Endothelial cell of umbilical vein (primary cell): ENCODE data around the gene GNAO1. TPM values are rescaled to one million over a fixed set of nuclear protein-coding genes. Genes with fewer than 3 reads are reported as not detected.

Experiments
- BruUV-seq: library from RNA; stranded (reverse); fragments of 400-500 nt; replicated peaks from 2 replicates; lab custom pipeline; 2021; lab: Mats Ljungman, UMichigan
- CTCF ChIA-PET: fragments of 300-600, 350-600 bp; sonication (Branson Sonifier 250); formaldehyde crosslinking; loops from one replicate; lab custom pipeline; 2021; ENCODE audit warnings: antibody characterized with exemption, inconsistent platforms; lab: Charles Lee
- POLR2A ChIA-PET: fragments of 300-600, 350-600 bp; sonication (Branson Sonifier 250); formaldehyde crosslinking; loops from one replicate; lab custom pipeline; 2021; ENCODE audit warnings: antibody characterized with exemption, inconsistent platforms; lab: Charles Lee
- DNase-seq: peaks from one replicate; pipeline ENCODE4 v3.0.0-alpha.2; 2011; ENCODE audit warnings: low read depth, low spot score
- FAIRE-seq: peaks from 2 replicates; lab custom pipeline; 2011; peaks lifted over from hg19 to GRCh38; lab: Jason Lieb, UNC
- H2AFZ ChIP-seq: 2 replicates; pipeline ENCODE4 v1.6.0; 2012; ENCODE audit warnings: low read depth, low read length, control low read depth, inconsistent platforms
- H3K27ac ChIP-seq: 2 replicates; pipeline ENCODE4 v1.5.1; 2011; ENCODE audit warnings: low read depth, mild to moderate bottlenecking, control low read depth, low read length, moderate library complexity; ENCODE audit not compliant: insufficient read depth
- H3K27me3 ChIP-seq, 2 experiments: 2 replicates each; pipeline versions ENCODE4 v1.6.0 to v1.6.1; 2011; ENCODE audit warnings: low read length in 2 of 2, mixed read lengths in 1 of 2; ENCODE audit not compliant: control insufficient read depth in 2 of 2, insufficient read depth in 2 of 2
- H3K36me3 ChIP-seq, 2 experiments: 2 replicates in 1 of 2; 3 replicates in 1 of 2; pipeline ENCODE4 v1.5.1; 2011; ENCODE audit warnings: low read length in 2 of 2, mild to moderate bottlenecking in 1 of 2, moderate library complexity in 1 of 2; ENCODE audit not compliant: control insufficient read depth in 2 of 2, insufficient read depth in 2 of 2; ENCODE audit errors: extremely low read depth in 1 of 2
- H3K4me1 ChIP-seq: 3 replicates; pipeline ENCODE4 v1.5.1; 2011; ENCODE audit warnings: mild to moderate bottlenecking, low read length; ENCODE audit not compliant: control insufficient read depth, insufficient read depth; ENCODE audit errors: extremely low read depth
- H3K4me2 ChIP-seq: 2 replicates; pipeline ENCODE4 v1.6.1; 2011; ENCODE audit warnings: low read length, control low read depth, mixed read lengths; ENCODE audit not compliant: insufficient read depth
- H3K4me3 ChIP-seq, 3 experiments: fragments of 200-600 bp in 1 of 3; sonication (generic), shearing (Covaris generic) in 1 of 3; replicated peaks in 1 of 3; 2 replicates each; pipeline ENCODE4 v1.5.1; 2011 to 2016; ENCODE audit warnings: control low read depth in 3 of 3, low read length in 3 of 3, mild to moderate bottlenecking in 2 of 3, inconsistent platforms in 1 of 3, low read depth in 1 of 3, moderate library complexity in 1 of 3; ENCODE audit not compliant: insufficient read depth in 1 of 3
- H3K79me2 ChIP-seq: 2 replicates; pipeline ENCODE4 v1.6.0; 2012; ENCODE audit warnings: low read length, inconsistent platforms; ENCODE audit not compliant: control insufficient read depth, insufficient read depth
- H3K9ac ChIP-seq: replicated peaks from 2 replicates; pipeline ENCODE3; 2011; ENCODE audit warnings: low read length, control low read depth; ENCODE audit not compliant: insufficient read depth; ENCODE audit errors: extremely low read depth
- H3K9me1 ChIP-seq: replicated peaks from 3 replicates; pipeline ENCODE4 v1.6.0; 2011; ENCODE audit warnings: mild to moderate bottlenecking, low read length; ENCODE audit not compliant: control insufficient read depth, insufficient read depth; ENCODE audit errors: extremely low read depth
- H3K9me3 ChIP-seq: replicated peaks from 2 replicates; pipeline ENCODE4 v1.5.1; 2012; ENCODE audit warnings: low read length, inconsistent platforms; ENCODE audit not compliant: control insufficient read depth, insufficient read depth
- H4K20me1 ChIP-seq: replicated peaks from 2 replicates; pipeline ENCODE3; 2011; ENCODE audit warnings: mild to moderate bottlenecking, low read length; ENCODE audit not compliant: control insufficient read depth, insufficient read depth; ENCODE audit errors: extremely low read depth
- CTCF ChIP-seq, 2 donors: IDR thresholded peaks; 1 replicate in 1 of 2; 2 replicates in 1 of 2; pipeline ENCODE4 v1.5.1; 2011; ENCODE audit warnings: low read length in 2 of 2, mild to moderate bottlenecking in 2 of 2, moderate library complexity in 2 of 2, control low read depth in 1 of 2, inconsistent platforms in 1 of 2, low read depth in 1 of 2; ENCODE audit not compliant: insufficient read depth in 1 of 2; ENCODE audit errors: extremely low read depth in 1 of 2
- EZH2 ChIP-seq: IDR thresholded peaks from 2 replicates; pipeline ENCODE4 v1.6.1; 2012; ENCODE audit warnings: borderline replicate concordance, low read depth, mild to moderate bottlenecking, moderate library complexity, low read length, inconsistent platforms; ENCODE audit not compliant: severe bottlenecking
- FOS ChIP-seq: IDR thresholded peaks from 2 replicates; pipeline ENCODE4 v1.6.1; 2011; ENCODE audit warnings: mild to moderate bottlenecking, low read length, moderate library complexity, borderline replicate concordance; ENCODE audit not compliant: insufficient read depth
- GATA2 ChIP-seq: IDR thresholded peaks from 2 replicates; pipeline ENCODE4 v1.7.0; 2011; ENCODE audit warnings: low read depth, mild to moderate bottlenecking, moderate library complexity, mixed read lengths, low read length; ENCODE audit not compliant: insufficient read length, insufficient read depth
- JUN ChIP-seq: IDR thresholded peaks from 2 replicates; pipeline ENCODE4 v1.6.1; 2011; ENCODE audit warnings: borderline replicate concordance, low read depth; ENCODE audit not compliant: insufficient read length, insufficient read depth
- MAX ChIP-seq: IDR thresholded peaks from 2 replicates; pipeline ENCODE4 v1.6.1; 2011; ENCODE audit not compliant: insufficient read depth, insufficient read length
- MYC ChIP-seq: IDR thresholded peaks from one replicate; pipeline ENCODE4 v1.6.1; 2011; ENCODE audit warnings: mild to moderate bottlenecking, low read depth, low read length
- POLR2A ChIP-seq: IDR thresholded peaks from 2 replicates; pipeline ENCODE4 v1.6.1; 2012; ENCODE audit warnings: low read depth, mild to moderate bottlenecking, control low read depth, low read length
- POLR2AphosphoS5 ChIP-seq: IDR thresholded peaks from 2 replicates; pipeline ENCODE4 v1.6.1; 2012; ENCODE audit warnings: low read depth, mild to moderate bottlenecking, control low read depth, low read length, moderate library complexity; ENCODE audit not compliant: insufficient read depth
- dilution Hi-C: fragments of 300-500 bp; cut with MboI; formaldehyde crosslinking; loops from one replicate; pipeline ENCODE4 v1.15.0; 2019; ENCODE audit warnings: low sequenced_read_pairs; ENCODE audit not compliant: extremely low pct_ligation_motif_present
- intact Hi-C: fragments of 100-400 bp; cut with micrococcal nuclease; formaldehyde crosslinking; loops from one replicate; pipeline ENCODE4 v1.10.0; 2022
- polyA plus RNA-seq, 4 experiments: library from polyadenylated mRNA; depleted of rRNA in 3 of 4; stranded (reverse) in 3 of 4; unstranded in 1 of 4; fragments of >200 nt; gene quantifications; 2 replicates each; pipeline versions ENCODE4 v1.2.1 to v1.2.3, GENCODE V29; 2011 to 2012; ENCODE audit warnings: missing spikeins in 1 of 4
- total RNA-seq: library from RNA; stranded (reverse); gene quantifications from 2 replicates; pipeline ENCODE4 v1.2.3, GENCODE V29; 2021

The GNAO1 gene
- total and polyA plus RNA-seq, 2 donors (not counting 3 experiments of a cell fraction or from before 2014, with no cell fraction given), result not detected

GRCh38 chr16:56278196-56278855, 87.0 kb downstream of the GNAO1 start:
- no peak overlapping the region for H3K4me3 ChIP-seq
- no peaks in the 10 kb centered on the region for H3K9me3 ChIP-seq
- no peaks in the 10 kb centered on the region for H3K36me3 ChIP-seq
- DNase-seq (no peak), FAIRE-seq (no peak)
- H4K20me1 ChIP-seq, result no peaks in the 10 kb centered on the region
- no peak overlapping the region for H3K27ac ChIP-seq
- intact Hi-C loops, result no loop called here
- POLR2A ChIA-PET, result no interaction called here
- BruUV-seq, result no TSS peak
- CTCF ChIA-PET, result interaction anchor here (1.2 kb wide), 1 partner anchor 40 kb away, joined by 3 read pairs; no protein-coding TSS in a partner anchor
- H3K79me2 ChIP-seq, result no peaks in the 10 kb centered on the region
- H3K9me1 ChIP-seq, result no peaks in the 10 kb centered on the region
- dilution Hi-C loops, result no loop called here
- H2AFZ ChIP-seq, result no peak overlapping the region
- no peak for TF ChIP-seq MAX
- no peak for TF ChIP-seq GATA2
- TF ChIP-seq JUN, result no peak
- TF ChIP-seq EZH2, result no peak
- TF ChIP-seq POLR2A, result no peak
- TF ChIP-seq FOS, result no peak
- no peak for TF ChIP-seq POLR2AphosphoS5
- TF ChIP-seq CTCF (IDR thresholded peaks at IDR 0.05; ENCODE audit: extremely low read depth in 1 of 2, insufficient read depth in 1 of 2, low read depth in 1 of 2, low read length in 2 of 2), result no peak
- TF ChIP-seq MYC, result no peak
- H3K9ac ChIP-seq, result no peak overlapping the region
- no peak overlapping the region for H3K4me2 ChIP-seq
- H3K27me3 ChIP-seq, result no peaks in the 10 kb centered on the region
- H3K4me1 ChIP-seq, result no peaks in the 10 kb centered on the region
